Stomach (tissue), 9 donors: ENCODE results near the gene CCL15. TPM values are rescaled to one million over a fixed set of nuclear protein-coding genes. Genes with fewer than 3 reads are reported as not detected.

Experiments
- DNase-seq, 2 donors: peaks; one replicate each; pipeline versions ENCODE4 v3.0.0 to v3.0.0-alpha.2; 2013 to 2019
- H3K27ac ChIP-seq, 5 donors: fragments of 200-600 bp in 4 of 5; sonication (generic) in 4 of 5; one replicate each; pipeline ENCODE4 v1.5.1; 2013 to 2019; ENCODE audit warnings: mild to moderate bottlenecking in 1 of 5, moderate library complexity in 1 of 5
- H3K27me3 ChIP-seq, 3 donors: fragments of 200-600 bp; sonication (generic); one replicate each; pipeline ENCODE4 v1.5.1; 2017 to 2019; ENCODE audit warnings: mixed run types in 1 of 3
- H3K36me3 ChIP-seq, 4 donors: fragments of 200-600 bp; sonication (generic); 1 replicate in 3 of 4; 2 replicates in 1 of 4; pipeline ENCODE4 v1.5.1; 2016 to 2019
- H3K4me1 ChIP-seq, 4 donors: fragments of 200-600 bp; sonication (generic); one replicate each; pipeline ENCODE4 v1.5.1; 2016 to 2019
- H3K4me3 ChIP-seq, 4 donors: fragments of 200-600 bp; sonication (generic) in 3 of 4; one replicate each; pipeline ENCODE4 v1.5.1; 2016 to 2019; ENCODE audit warnings: mild to moderate bottlenecking in 1 of 4
- H3K9me3 ChIP-seq, 4 donors: fragments of 200-600 bp; sonication (generic); one replicate each; pipeline ENCODE4 v1.5.1; 2016 to 2019
- EP300 ChIP-seq: sonication (generic); formaldehyde crosslinking; IDR thresholded peaks from one replicate; pipeline ENCODE4 v1.6.1; 2017; ENCODE audit warnings: antibody characterized with exemption
- POLR2A ChIP-seq, 4 donors: fragments of 450-650 bp; IDR thresholded peaks; one replicate each; pipeline ENCODE4 v1.6.1; 2016; ENCODE audit warnings: antibody characterized with exemption in 4 of 4, control low read depth in 2 of 4, mild to moderate bottlenecking in 1 of 4, moderate library complexity in 1 of 4
- POLR2AphosphoS5 ChIP-seq, 3 donors: sonication (generic); formaldehyde crosslinking; IDR thresholded peaks; one replicate each; pipeline ENCODE4 v1.6.1; 2016; ENCODE audit warnings: antibody characterized with exemption in 3 of 3
- WGBS, 5 donors: extraction: QIAGEN DNeasy Blood & Tissue Kit in 3 of 5; methylation state at CpG; one replicate each; pipeline versions ENCODE4 v1.1.5 to v1.1.7; 2013 to 2018; 5-methylcytosine and 5-hydroxymethylcytosine counted together
- intact Hi-C: fragments of 100-400 bp; cut with DNase I; formaldehyde crosslinking; loops from one replicate; pipeline ENCODE4 v1.15.1; 2023; ENCODE audit warnings: low total_unique reads
- polyA plus RNA-seq, 3 donors: library from polyadenylated mRNA; stranded (reverse); fragments of 200-250 nt; gene quantifications; one replicate each; pipeline ENCODE4 v1.2.3, GENCODE V29; 2013
- total RNA-seq, 5 donors: library from RNA; depleted of rRNA; stranded (reverse); fragments of >200 nt; gene quantifications; one replicate each; pipeline versions ENCODE4 v1.1.0 to v1.2.3, GENCODE V29; 2014 to 2016
- TF ChIP-seq, protein P1 (sequence below), 7 experiments: fragments of 450-650 bp in 4 of 7; fragments of 200-600 bp in 3 of 7; sonication (generic) in 3 of 7; IDR thresholded peaks; one replicate each; pipeline ENCODE4 v1.5.1; 2016 to 2019; ENCODE audit warnings: antibody characterized with exemption in 7 of 7, control low read depth in 2 of 7, mild to moderate bottlenecking in 1 of 7
- donor health status: healthy with polysubstance abuse.
- donor health status: Bipolar disorder and iron deficiency.
- donor health status: healthy.

Gene CCL15
- total and polyA plus RNA-seq, 8 donors, result 1.2 TPM; not detected in 7

- no peak overlapping the region for H3K4me3 ChIP-seq
- no peaks in the 10 kb centered on the region for H3K36me3 ChIP-seq
- no peak for DNase-seq
- H3K9me3 ChIP-seq, result no peaks in the 10 kb centered on the region
- 91 to 95% (median 94%) methylated on average over 7 of the region's 7 CpGs for WGBS, 5 donors
- intact Hi-C loops, result loop anchor here (10.0 kb wide), 2 partner anchors 97 to 167 kb away; no protein-coding TSS in a partner anchor
- no peak overlapping the region for H3K27ac ChIP-seq
- TF ChIP-seq, protein P1, sequence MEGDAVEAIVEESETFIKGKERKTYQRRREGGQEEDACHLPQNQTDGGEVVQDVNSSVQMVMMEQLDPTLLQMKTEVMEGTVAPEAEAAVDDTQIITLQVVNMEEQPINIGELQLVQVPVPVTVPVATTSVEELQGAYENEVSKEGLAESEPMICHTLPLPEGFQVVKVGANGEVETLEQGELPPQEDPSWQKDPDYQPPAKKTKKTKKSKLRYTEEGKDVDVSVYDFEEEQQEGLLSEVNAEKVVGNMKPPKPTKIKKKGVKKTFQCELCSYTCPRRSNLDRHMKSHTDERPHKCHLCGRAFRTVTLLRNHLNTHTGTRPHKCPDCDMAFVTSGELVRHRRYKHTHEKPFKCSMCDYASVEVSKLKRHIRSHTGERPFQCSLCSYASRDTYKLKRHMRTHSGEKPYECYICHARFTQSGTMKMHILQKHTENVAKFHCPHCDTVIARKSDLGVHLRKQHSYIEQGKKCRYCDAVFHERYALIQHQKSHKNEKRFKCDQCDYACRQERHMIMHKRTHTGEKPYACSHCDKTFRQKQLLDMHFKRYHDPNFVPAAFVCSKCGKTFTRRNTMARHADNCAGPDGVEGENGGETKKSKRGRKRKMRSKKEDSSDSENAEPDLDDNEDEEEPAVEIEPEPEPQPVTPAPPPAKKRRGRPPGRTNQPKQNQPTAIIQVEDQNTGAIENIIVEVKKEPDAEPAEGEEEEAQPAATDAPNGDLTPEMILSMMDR (IDR thresholded peaks at IDR 0.05), result no peak
- TF ChIP-seq POLR2AphosphoS5 (IDR thresholded peaks at IDR 0.05), result no peak
- no peak for TF ChIP-seq POLR2A (IDR thresholded peaks at IDR 0.05)
- TF ChIP-seq EP300, result no peak
- H3K27me3 ChIP-seq, result no peaks in the 10 kb centered on the region
- peaks cover 4 to 15% (median 11%) of the 10 kb centered on the region in 4 donors for H3K4me1 ChIP-seq
These were observed 23.8 kb downstream of the CCL15 start for GRCh38 chr17:35977509-35977908.

DNA sequence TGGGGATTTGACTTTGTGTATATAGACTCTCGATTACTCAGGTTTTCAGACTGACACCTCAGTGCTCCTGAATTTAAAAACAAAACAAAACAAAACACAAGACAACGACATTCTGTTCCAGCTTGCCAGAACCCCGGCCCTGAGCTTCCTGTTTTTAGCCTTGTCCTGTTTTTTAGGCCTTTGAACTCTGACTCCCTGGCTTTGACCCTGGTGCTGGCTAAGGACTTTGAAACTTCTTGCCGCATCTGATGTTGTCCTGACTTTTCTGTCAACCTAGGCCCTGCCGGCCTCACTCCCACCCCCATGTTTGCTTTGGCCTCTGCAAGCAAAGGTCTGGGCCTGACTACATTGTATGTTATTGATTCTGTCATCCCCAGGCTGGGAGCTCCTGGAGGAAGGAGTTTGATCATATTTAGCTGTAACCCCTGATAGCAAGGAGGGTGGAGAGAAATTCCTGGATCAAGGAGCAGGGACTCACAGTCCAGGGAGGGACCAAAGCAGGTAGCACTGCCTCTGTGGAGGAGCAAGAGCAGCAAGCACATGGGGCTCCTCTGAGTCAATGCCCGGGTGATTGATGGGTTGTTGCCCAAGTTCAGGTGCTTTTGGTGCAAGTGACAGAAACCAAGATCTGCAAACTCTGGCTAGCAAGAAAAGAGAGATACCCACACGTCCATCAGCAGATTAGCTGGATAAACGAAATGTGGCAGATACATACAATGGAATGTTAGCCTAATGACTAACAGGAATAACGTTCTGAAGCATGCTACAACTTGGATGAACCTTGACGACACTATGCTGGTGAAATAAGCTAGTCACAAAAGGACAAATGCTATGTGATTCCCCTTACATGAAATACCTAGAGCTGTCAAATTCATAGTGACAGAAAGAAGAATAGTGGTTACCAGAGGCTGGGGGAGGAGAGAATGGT, 27.8 kb downstream of the CCL15 start:
- peak in 1 of 2 donors; percentile 50 for DNase-seq
- no peaks in the 10 kb centered on the region for H3K36me3 ChIP-seq
- intact Hi-C loops, result loop anchor here (10.0 kb wide), 2 partner anchors 101 to 171 kb away; no protein-coding TSS in a partner anchor
- H3K4me1 ChIP-seq, result peaks cover 4 to 15% (median 11%) of the 10 kb centered on the region in 4 donors
- no peaks in the 10 kb centered on the region for H3K27me3 ChIP-seq
- no peaks in the 10 kb centered on the region for H3K9me3 ChIP-seq
- 32 to 47% (median 42%) methylated on average over 10 of the region's 10 CpGs for WGBS, 5 donors
- H3K4me3 ChIP-seq, result no peak overlapping the region
- TF ChIP-seq POLR2A (IDR thresholded peaks at IDR 0.05), result no peak
- TF ChIP-seq, protein P1 (IDR thresholded peaks at IDR 0.05), result no peak
- TF ChIP-seq EP300, result no peak
- no peak for TF ChIP-seq POLR2AphosphoS5 (IDR thresholded peaks at IDR 0.05)
- peak overlapping the region in 1 of 5 donors; percentile 35 for H3K27ac ChIP-seq

DNA sequence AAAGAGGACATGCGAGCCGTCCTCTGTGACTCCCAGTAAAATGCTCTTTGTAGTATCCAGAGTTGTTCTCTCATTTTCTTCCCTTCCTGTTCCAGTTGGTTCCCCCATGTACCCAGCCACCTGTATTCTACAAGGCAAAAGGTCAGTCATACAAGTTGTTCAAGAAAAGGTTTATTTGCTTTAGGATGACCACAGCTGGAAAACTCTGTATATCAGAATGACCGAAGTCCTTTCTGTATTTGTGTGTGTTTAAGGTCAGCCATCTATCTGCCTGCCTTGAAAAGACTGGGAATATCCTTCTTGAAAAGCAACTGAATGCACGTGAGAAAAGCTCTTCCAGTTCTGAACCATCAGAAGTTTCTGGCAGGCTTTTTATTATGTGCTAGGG, 28.4 kb downstream of the CCL15 start:
- WGBS, 5 donors, result 62 to 74% (median 69%) methylated on average over 4 of the region's 4 CpGs
- DNase-seq, result no peak

GRCh38 chr17:35972535-35972934, 28.8 kb downstream of the CCL15 start:
- no peak for DNase-seq
- H3K4me1 ChIP-seq, result peaks cover 4 to 15% (median 11%) of the 10 kb centered on the region in 4 donors
- 76 to 95% (median 79%) methylated on average over 6 of the region's 6 CpGs for WGBS, 5 donors

More for the DNA sequence above, 28.4 kb downstream of the CCL15 start:
- no peaks in the 10 kb centered on the region for H3K27me3 ChIP-seq
- H3K4me1 ChIP-seq, result peaks cover 4 to 15% (median 11%) of the 10 kb centered on the region in 4 donors
- no peaks in the 10 kb centered on the region for H3K36me3 ChIP-seq
- intact Hi-C loops, result loop anchor here (10.0 kb wide), 2 partner anchors 102 to 172 kb away; no protein-coding TSS in a partner anchor
- no peaks in the 10 kb centered on the region for H3K9me3 ChIP-seq
- peak overlapping the region in 1 of 5 donors; percentile 35 for H3K27ac ChIP-seq
- no peak overlapping the region for H3K4me3 ChIP-seq
- TF ChIP-seq EP300, result no peak
- no peak for TF ChIP-seq POLR2A (IDR thresholded peaks at IDR 0.05)
- TF ChIP-seq, protein P1 (IDR thresholded peaks at IDR 0.05), result no peak
- TF ChIP-seq POLR2AphosphoS5 (IDR thresholded peaks at IDR 0.05), result no peak

More at GRCh38 chr17:35972535-35972934, 28.8 kb downstream of the CCL15 start:
- H3K9me3 ChIP-seq, result no peaks in the 10 kb centered on the region
- peak overlapping the region in 1 of 5 donors; percentile 35 for H3K27ac ChIP-seq
- H3K27me3 ChIP-seq, result no peaks in the 10 kb centered on the region
- intact Hi-C loops, result loop anchor here (10.0 kb wide), 2 partner anchors 102 to 172 kb away; no protein-coding TSS in a partner anchor
- no peak for TF ChIP-seq EP300
- TF ChIP-seq POLR2A (IDR thresholded peaks at IDR 0.05), result no peak
- TF ChIP-seq, protein P1 (IDR thresholded peaks at IDR 0.05), result no peak
- TF ChIP-seq POLR2AphosphoS5 (IDR thresholded peaks at IDR 0.05), result no peak
- H3K36me3 ChIP-seq, result no peaks in the 10 kb centered on the region
- no peak overlapping the region for H3K4me3 ChIP-seq
